SK-N-MC (cell line): Measurements from ENCODE around the gene SPIRE1.

Source experiments
- EZH2 ChIP-seq: fragments of 200-600 bp; sonication (generic); IDR thresholded peaks from one replicate; pipeline ENCODE4 v1.6.1; 2017; ENCODE audit warnings: antibody characterized with exemption
- POLR2AphosphoS5 ChIP-seq: IDR thresholded peaks from 2 replicates; pipeline ENCODE4 v1.6.1; 2012; ENCODE audit warnings: mild to moderate bottlenecking, low read depth, low read length, borderline replicate concordance

DNA sequence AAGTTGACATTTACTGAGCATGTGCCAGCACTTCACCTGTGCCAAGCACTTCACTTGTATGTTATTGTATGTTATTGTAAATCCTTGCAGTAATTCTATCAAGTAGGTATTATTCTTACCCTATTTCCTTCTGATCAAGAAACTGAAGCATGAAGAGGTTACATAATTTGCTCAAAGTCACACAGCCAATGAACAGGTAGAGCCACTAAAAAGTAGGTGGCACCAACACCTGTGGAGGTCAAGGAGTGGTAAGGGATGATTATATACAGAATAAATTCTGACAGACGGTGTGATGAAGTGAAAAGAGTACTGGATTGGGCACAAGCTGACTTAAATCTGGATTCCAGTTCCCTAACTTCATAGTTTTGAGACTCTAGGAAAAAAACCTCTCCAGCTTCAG, 71.0 kb downstream of the SPIRE1 start:
- TF ChIP-seq POLR2AphosphoS5, result no peak
- no peak for TF ChIP-seq EZH2
